ENCODE data around the gene CDC45.

- no peak for TF ChIP-seq CTCF (conservative IDR thresholded peaks at IDR 0.05; ENCODE audit: low read length)
- no peak for TF ChIP-seq EZH2phosphoT487 (IDR thresholded peaks at IDR 0.05; ENCODE audit: borderline replicate concordance, low read depth, low read length)
These were observed 37.6 kb upstream of the CDC45 start for GRCh38 chr22:19442166-19442565.
